ENCODE results near the gene HS3ST2.

HS3ST2 gene

GRCh38 chr16:22782314-22782713, 31.6 kb upstream of the HS3ST2 start:
- TF ChIP-seq CTCF (IDR thresholded peaks at IDR 0.05; ENCODE audit: low read depth, low read length): no peak
- DNase-seq (ENCODE audit: extremely low read depth, low read depth): no peak

- no peak for TF ChIP-seq CTCF (IDR thresholded peaks at IDR 0.05; ENCODE audit: low read depth, low read length)
- DNase-seq (ENCODE audit: extremely low read depth, low read depth): no peak
These were observed 29.2 kb upstream of the HS3ST2 start for GRCh38 chr16:22784690-22785214.

- DNase-seq (ENCODE audit: extremely low read depth, low read depth): no peak
- no peak for TF ChIP-seq CTCF (IDR thresholded peaks at IDR 0.05; ENCODE audit: low read depth, low read length)
These were observed 28.4 kb upstream of the HS3ST2 start for GRCh38 chr16:22785552-22785951.

- TF ChIP-seq CTCF (IDR thresholded peaks at IDR 0.05; ENCODE audit: low read depth, low read length): no peak
- DNase-seq (ENCODE audit: extremely low read depth, low read depth): no peak
These were observed 27.7 kb upstream of the HS3ST2 start for GRCh38 chr16:22786284-22786683.

- TF ChIP-seq CTCF (IDR thresholded peaks at IDR 0.05; ENCODE audit: low read depth, low read length): no peak
- DNase-seq (ENCODE audit: extremely low read depth, low read depth): no peak
These were observed 27.3 kb upstream of the HS3ST2 start for GRCh38 chr16:22786691-22787090.

- no peak for TF ChIP-seq CTCF (IDR thresholded peaks at IDR 0.05; ENCODE audit: low read depth, low read length)
- DNase-seq (ENCODE audit: extremely low read depth, low read depth): peak; percentile 46
These were observed 26.3 kb upstream of the HS3ST2 start for GRCh38 chr16:22787466-22788192.

GRCh38 chr16:22788193-22788530, 25.8 kb upstream of the HS3ST2 start:
- DNase-seq (ENCODE audit: extremely low read depth, low read depth): no peak

More at GRCh38 chr16:22788193-22788530, 25.8 kb upstream of the HS3ST2 start:
- TF ChIP-seq CTCF (IDR thresholded peaks at IDR 0.05; ENCODE audit: low read depth, low read length): no peak
